Activated naive CD4-positive, alpha-beta T cell treated with anti-CD3 and anti-CD28 coated beads, Interleukin-2, amount 50 U/mL, for 24 hours (primary cell): ENCODE data around the gene TXNDC15.

Experiments used
- H3K27ac Mint-ChIP-seq: one replicate; pipeline ENCODE4 v1.8.0; 2021; ENCODE audit warnings: mild to moderate bottlenecking, mixed read lengths
- H3K27me3 Mint-ChIP-seq: one replicate; pipeline ENCODE4 v1.8.0; 2021; ENCODE audit warnings: mixed read lengths
- H3K36me3 Mint-ChIP-seq: one replicate; pipeline ENCODE4 v1.8.0; 2021; ENCODE audit warnings: mixed read lengths
- H3K4me1 Mint-ChIP-seq: one replicate; pipeline ENCODE4 v1.8.0; 2021; ENCODE audit warnings: mixed read lengths
- H3K4me3 Mint-ChIP-seq: one replicate; pipeline ENCODE4 v1.8.0; 2021; ENCODE audit warnings: mild to moderate bottlenecking, mixed read lengths
- H3K9me3 Mint-ChIP-seq: one replicate; pipeline ENCODE4 v1.8.0; 2021; ENCODE audit warnings: mixed read lengths

Gene TXNDC15

DNA sequence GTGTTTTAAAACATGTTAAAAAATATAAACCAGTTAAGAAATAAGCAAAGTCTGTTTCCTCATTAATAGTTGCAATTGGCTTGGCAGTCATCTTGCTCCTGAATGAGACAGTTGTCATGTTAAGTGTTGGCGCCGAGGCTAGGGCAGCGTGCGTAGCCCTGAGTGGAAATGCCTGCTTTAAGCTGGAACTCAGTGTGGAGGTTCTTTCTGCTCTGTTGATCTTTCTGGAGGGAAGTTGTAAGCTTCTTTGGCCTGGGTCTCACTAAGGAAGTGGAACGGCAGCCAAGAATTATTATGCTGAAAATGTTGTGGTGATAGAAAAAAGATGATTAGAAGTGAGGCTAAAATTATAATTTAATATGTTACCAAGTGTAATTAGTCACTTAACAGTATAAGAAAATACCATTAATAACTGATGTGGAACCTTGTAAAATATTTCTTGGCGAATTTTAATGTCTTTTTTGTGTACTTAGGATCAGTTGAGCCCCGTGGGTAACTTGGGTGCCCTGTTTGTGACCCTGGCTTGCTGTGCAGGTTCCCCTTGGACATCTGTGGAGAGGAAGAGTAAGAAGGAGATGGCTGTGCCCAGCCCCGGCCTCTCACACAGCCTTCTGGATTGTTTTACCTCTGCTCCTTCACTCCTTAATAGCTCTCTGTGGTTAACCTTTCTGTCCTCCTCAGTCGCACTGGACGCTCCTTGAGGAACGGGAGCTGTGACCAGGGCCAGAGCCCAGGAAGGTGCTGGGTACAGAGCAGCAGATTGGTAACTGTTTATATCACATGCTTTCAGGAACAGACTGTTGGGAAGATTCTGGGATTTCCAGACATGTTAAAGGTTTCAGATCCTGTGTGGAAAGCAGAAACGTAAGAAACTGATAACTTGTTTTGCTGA is 61.8 kb downstream of the TXNDC15 start:
- no peaks in the 10 kb centered on the region for H3K4me1 Mint-ChIP-seq
- peaks cover 7% of the 10 kb centered on the region for H3K36me3 Mint-ChIP-seq
- no peaks in the 10 kb centered on the region for H3K9me3 Mint-ChIP-seq
- no peak overlapping the region for H3K4me3 Mint-ChIP-seq
- H3K27me3 Mint-ChIP-seq = no peaks in the 10 kb centered on the region
- H3K27ac Mint-ChIP-seq = no peak overlapping the region

GRCh38 chr5:134937526-134937925 is 63.4 kb downstream of the TXNDC15 start:
- H3K27ac Mint-ChIP-seq = no peak overlapping the region
- no peaks in the 10 kb centered on the region for H3K4me1 Mint-ChIP-seq
- H3K27me3 Mint-ChIP-seq = no peaks in the 10 kb centered on the region
- H3K9me3 Mint-ChIP-seq = no peaks in the 10 kb centered on the region
- peaks cover 10% of the 10 kb centered on the region for H3K36me3 Mint-ChIP-seq
- H3K4me3 Mint-ChIP-seq = no peak overlapping the region

- Mint-ChIP-seq H3K4me1 (no peaks in the 10 kb centered on the region), H3K9me3 (no peaks in the 10 kb centered on the region), H3K36me3 (peaks cover 10% of the 10 kb centered on the region), H3K27ac (no peak overlapping the region), H3K27me3 (no peaks in the 10 kb centered on the region), H3K4me3 (no peak overlapping the region)
These were observed 63.9 kb downstream of the TXNDC15 start for GRCh38 chr5:134938030-134938429.

- Mint-ChIP-seq H3K4me1 (no peaks in the 10 kb centered on the region), H3K36me3 (peaks cover 8% of the 10 kb centered on the region), H3K4me3 (no peak overlapping the region), H3K27ac (no peak overlapping the region), H3K27me3 (no peaks in the 10 kb centered on the region), H3K9me3 (no peaks in the 10 kb centered on the region)
These were observed 65.3 kb downstream of the TXNDC15 start for GRCh38 chr5:134939500-134939899.

DNA sequence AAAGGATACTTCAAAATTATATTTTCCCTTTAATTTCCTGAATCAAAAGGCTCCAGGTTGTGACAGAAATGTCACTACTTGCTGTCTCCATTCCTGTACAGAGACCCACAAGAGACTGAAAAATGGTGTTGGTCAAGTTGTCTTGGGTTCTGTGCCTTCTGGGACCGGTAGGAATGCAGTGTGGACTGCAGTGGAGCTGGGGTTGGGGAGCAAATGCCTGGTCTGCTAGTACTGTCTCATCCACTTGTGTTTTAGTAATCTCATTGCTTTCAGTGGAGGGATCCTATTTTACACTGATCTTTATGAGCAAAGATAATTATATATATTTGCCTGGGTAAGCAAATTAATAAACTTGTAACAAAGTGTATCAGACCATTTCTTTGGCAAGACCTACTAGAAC is 69.4 kb downstream of the TXNDC15 start:
- Mint-ChIP-seq H3K36me3 (peaks cover 4% of the 10 kb centered on the region), H3K27ac (no peak overlapping the region), H3K9me3 (no peaks in the 10 kb centered on the region), H3K4me1 (no peaks in the 10 kb centered on the region), H3K27me3 (no peaks in the 10 kb centered on the region), H3K4me3 (no peak overlapping the region)

GRCh38 chr5:134944630-134945029 is 70.5 kb downstream of the TXNDC15 start:
- Mint-ChIP-seq H3K4me1 (no peaks in the 10 kb centered on the region), H3K9me3 (no peaks in the 10 kb centered on the region), H3K27me3 (no peaks in the 10 kb centered on the region), H3K27ac (no peak overlapping the region), H3K36me3 (peaks cover 4% of the 10 kb centered on the region), H3K4me3 (no peak overlapping the region)

DNA sequence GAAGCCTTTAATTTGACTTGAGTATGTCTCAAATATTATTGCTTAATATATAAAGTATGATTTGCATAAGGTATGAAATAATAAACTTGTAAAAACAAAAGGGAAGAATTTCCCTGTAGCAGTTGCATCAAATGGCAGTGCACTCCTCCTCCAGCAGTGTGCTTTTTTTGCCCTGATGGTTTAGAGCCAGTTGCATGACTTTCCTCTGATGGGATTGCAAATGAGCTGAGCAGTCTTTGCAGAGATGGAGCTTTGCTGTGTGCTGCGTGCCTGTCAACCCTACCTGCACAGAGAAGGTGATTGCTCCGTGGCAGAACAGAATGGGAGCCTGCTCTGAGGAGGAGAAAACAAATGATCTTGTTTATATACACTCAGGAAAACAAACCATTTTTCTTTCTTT is 70.9 kb downstream of the TXNDC15 start:
- Mint-ChIP-seq H3K27me3 (no peaks in the 10 kb centered on the region), H3K4me1 (no peaks in the 10 kb centered on the region), H3K27ac (no peak overlapping the region), H3K9me3 (no peaks in the 10 kb centered on the region), H3K4me3 (no peak overlapping the region), H3K36me3 (peaks cover 4% of the 10 kb centered on the region)

DNA sequence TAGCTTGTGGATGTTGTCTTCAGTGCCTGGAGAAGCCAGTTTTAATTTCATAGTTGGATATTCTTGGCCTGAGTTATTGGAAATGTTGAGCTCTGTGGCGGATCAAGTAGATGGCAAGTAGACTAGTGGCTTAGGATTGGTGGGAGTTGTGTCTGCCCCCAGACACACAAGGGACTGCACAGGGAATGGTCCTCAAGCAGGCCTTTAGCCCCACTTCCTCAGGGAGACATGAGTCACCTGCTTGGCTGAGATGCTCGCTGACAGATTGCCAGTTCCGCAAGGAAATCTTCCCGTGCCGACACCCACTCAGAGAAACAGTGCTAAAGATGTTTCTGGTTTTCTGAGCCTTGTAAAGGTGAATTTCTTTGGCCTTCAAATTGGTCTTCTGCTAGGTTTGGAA is 74.7 kb downstream of the TXNDC15 start:
- Mint-ChIP-seq H3K9me3 (no peaks in the 10 kb centered on the region), H3K4me3 (no peak overlapping the region), H3K36me3 (peaks cover 7% of the 10 kb centered on the region), H3K27me3 (no peaks in the 10 kb centered on the region), H3K4me1 (no peaks in the 10 kb centered on the region), H3K27ac (peak overlapping the region; percentile 78)

GRCh38 chr5:134949316-134949715 is 75.1 kb downstream of the TXNDC15 start:
- Mint-ChIP-seq H3K4me3 (no peak overlapping the region), H3K27me3 (no peaks in the 10 kb centered on the region), H3K4me1 (no peaks in the 10 kb centered on the region), H3K9me3 (peaks cover 3% of the 10 kb centered on the region), H3K36me3 (peaks cover 9% of the 10 kb centered on the region), H3K27ac (no peak overlapping the region)
